NCI-H774 (cell line): ENCODE measurements around the gene ATE1.

Experiments
- DNase-seq: peaks from one replicate; lab custom pipeline; 2025; lab: John Stamatoyannopoulos, UW

ATE1 gene

GRCh38 chr10:121873236-121873635 is 54.6 kb downstream of the ATE1 start:
- DNase-seq, result no peak

- DNase-seq, result no peak
Measured at GRCh38 chr10:121870413-121870812, 57.4 kb downstream of the ATE1 start.

GRCh38 chr10:121865554-121865953 is 62.3 kb downstream of the ATE1 start:
- no peak for DNase-seq

- DNase-seq, result no peak
Measured at GRCh38 chr10:121864653-121865052, 63.2 kb downstream of the ATE1 start.

- DNase-seq, result no peak
Measured at GRCh38 chr10:121864168-121864567, 63.7 kb downstream of the ATE1 start.

GRCh38 chr10:121862649-121863048 is 65.2 kb downstream of the ATE1 start:
- DNase-seq, result no peak

- DNase-seq, result no peak
Measured at GRCh38 chr10:121862042-121862441, 65.8 kb downstream of the ATE1 start.

- no peak for DNase-seq
Measured at GRCh38 chr10:121860810-121861209, 67.0 kb downstream of the ATE1 start.

GRCh38 chr10:121854809-121855445 is 72.9 kb downstream of the ATE1 start:
- no peak for DNase-seq

- no peak for DNase-seq
Measured at GRCh38 chr10:121853950-121854349, 73.9 kb downstream of the ATE1 start.

GRCh38 chr10:121851786-121852185 is 76.0 kb downstream of the ATE1 start:
- DNase-seq, result peak; percentile 44

GRCh38 chr10:121848082-121848481 is 79.7 kb downstream of the ATE1 start:
- no peak for DNase-seq

GRCh38 chr10:121846555-121846954 is 81.3 kb downstream of the ATE1 start:
- no peak for DNase-seq

- DNase-seq, result no peak
Measured at GRCh38 chr10:121845044-121845784, 82.6 kb downstream of the ATE1 start.

- DNase-seq, result no peak
Measured at GRCh38 chr10:121844537-121844936, 83.3 kb downstream of the ATE1 start.

- DNase-seq, result no peak
Measured at GRCh38 chr10:121843379-121843778, 84.5 kb downstream of the ATE1 start.

GRCh38 chr10:121841862-121842261 is 86.0 kb downstream of the ATE1 start:
- DNase-seq, result no peak

- DNase-seq, result no peak
Measured at GRCh38 chr10:121838931-121839330, 88.9 kb downstream of the ATE1 start.

GRCh38 chr10:121838149-121838548 is 89.7 kb downstream of the ATE1 start:
- no peak for DNase-seq

GRCh38 chr10:121836171-121836570 is 91.7 kb downstream of the ATE1 start:
- no peak for DNase-seq

GRCh38 chr10:121835376-121835775 is 92.5 kb downstream of the ATE1 start:
- no peak for DNase-seq

GRCh38 chr10:121834757-121835156 is 93.1 kb downstream of the ATE1 start:
- DNase-seq, result no peak

GRCh38 chr10:121833387-121833786 is 94.4 kb downstream of the ATE1 start:
- no peak for DNase-seq

GRCh38 chr10:121832647-121833046 is 95.2 kb downstream of the ATE1 start:
- DNase-seq, result no peak
